B cell (primary cell): ENCODE results near the gene NELL2.

Experiments used
- CTCF ChIP-seq: fragments of 200-600 bp; IDR thresholded peaks from one replicate; pipeline ENCODE4 v1.8.0; 2022; ENCODE audit warnings: antibody characterized with exemption, mild to moderate bottlenecking
- EZH2 ChIP-seq: IDR thresholded peaks from 2 replicates; pipeline ENCODE4 v1.6.1; 2012; ENCODE audit warnings: borderline replicate concordance, low read depth, mild to moderate bottlenecking, moderate library complexity, low read length; ENCODE audit not compliant: insufficient read depth, poor library complexity, severe bottlenecking

DNA sequence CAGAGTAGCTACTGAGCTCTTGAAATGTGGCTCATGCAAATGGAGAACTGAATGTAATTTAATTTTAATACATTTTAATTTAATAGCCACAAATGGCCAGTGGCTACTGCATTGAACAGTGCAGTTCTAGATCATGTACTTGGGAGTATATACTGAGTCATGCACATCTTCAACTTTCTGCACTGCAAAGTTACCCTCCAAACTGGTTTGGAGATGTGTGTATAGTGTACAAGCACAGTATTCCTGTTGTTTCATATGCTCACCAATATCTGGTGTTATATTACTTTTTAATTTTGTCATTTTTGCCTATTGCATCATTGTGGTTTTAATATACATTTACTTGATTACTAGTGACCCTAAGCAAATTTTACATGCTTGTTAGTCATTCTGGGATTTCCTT, 372.8 kb downstream of the NELL2 start:
- no peak for TF ChIP-seq CTCF
- TF ChIP-seq EZH2, result no peak
